NCI-H82 treated with DMSO at 0.1 percent for 48 hours (cell line): ENCODE results near the gene STYXL2.
A peak's percentile ranks its signal among the peaks of the same experiment; 100 is the strongest.

Experiments
- DNase-seq: peaks from one replicate; lab custom pipeline; 2025; ENCODE audit not compliant: unreplicated experiment; lab: John Stamatoyannopoulos, UW

Gene STYXL2

GRCh38 chr1:167093846-167094516, at the start of gene STYXL2:
STYXL2 (plus strand) TSS chr1:167094075; CDS start chr1:167094850, 775 bp downstream.
- no peak for DNase-seq

GRCh38 chr1:167051907-167052306, 42.0 kb upstream of the STYXL2 start:
- DNase-seq = no peak

- DNase-seq = no peak
These were observed 41.5 kb upstream of the STYXL2 start for GRCh38 chr1:167052389-167052788.

GRCh38 chr1:167054531-167054930, 39.3 kb upstream of the STYXL2 start:
- DNase-seq = no peak

GRCh38 chr1:167054946-167055630, 38.8 kb upstream of the STYXL2 start:
- DNase-seq = no peak

GRCh38 chr1:167056529-167057231, 37.2 kb upstream of the STYXL2 start:
- peak; percentile 69 for DNase-seq

- peak; percentile 86 for DNase-seq
These were observed 36.6 kb upstream of the STYXL2 start for GRCh38 chr1:167057241-167057688.

- peak; percentile 52 for DNase-seq
These were observed 34.6 kb upstream of the STYXL2 start for GRCh38 chr1:167059045-167059808.

GRCh38 chr1:167059809-167060107, 34.1 kb upstream of the STYXL2 start:
- DNase-seq = no peak

- DNase-seq = no peak
These were observed 33.5 kb upstream of the STYXL2 start for GRCh38 chr1:167060141-167061072.

- DNase-seq = no peak
These were observed 32.8 kb upstream of the STYXL2 start for GRCh38 chr1:167061073-167061464.

GRCh38 chr1:167064621-167065020, 29.3 kb upstream of the STYXL2 start:
- DNase-seq = no peak

GRCh38 chr1:167065471-167065870, 28.4 kb upstream of the STYXL2 start:
- DNase-seq = no peak

- peak; percentile 81 for DNase-seq
These were observed 27.3 kb upstream of the STYXL2 start for GRCh38 chr1:167066333-167067122.

- DNase-seq = no peak
These were observed 26.0 kb upstream of the STYXL2 start for GRCh38 chr1:167067904-167068303.

- DNase-seq = no peak
These were observed 25.1 kb upstream of the STYXL2 start for GRCh38 chr1:167068761-167069160.

GRCh38 chr1:167071286-167071685, 22.6 kb upstream of the STYXL2 start:
- no peak for DNase-seq

- no peak for DNase-seq
These were observed 17.7 kb upstream of the STYXL2 start for GRCh38 chr1:167076136-167076710.
